Ovary (tissue), 9 donors: ENCODE measurements around the gene LRRC70. TPM values are rescaled to one million over a fixed set of nuclear protein-coding genes. Genes with fewer than 3 reads are reported as not detected.

Source experiments
- DNase-seq, 5 donors: peaks; one replicate each; pipeline ENCODE4 v3.0.0-alpha.2; 2019 to 2020
- H3K27ac ChIP-seq, 2 donors: fragments of 200-600 bp; one replicate each; pipeline versions ENCODE4 v1.5.1 to v1.8.0; 2019 to 2022
- H3K27me3 ChIP-seq: fragments of 200-600 bp; one replicate; pipeline ENCODE4 v1.8.0; 2022
- H3K36me3 ChIP-seq: fragments of 200-600 bp; sonication (generic); one replicate; pipeline ENCODE4 v1.5.1; 2019
- H3K4me1 ChIP-seq: one replicate; pipeline ENCODE4 v1.8.1; 2013; ENCODE audit warnings: mild to moderate bottlenecking, moderate library complexity; ENCODE audit not compliant: insufficient read depth
- H3K4me3 ChIP-seq: fragments of 200-600 bp; sonication (generic); one replicate; pipeline ENCODE4 v1.5.1; 2017
- H3K9me3 ChIP-seq, 2 donors: fragments of 200-600 bp in 1 of 2; sonication (generic) in 1 of 2; one replicate each; pipeline versions ENCODE4 v1.5.1 to v1.8.1; 2013 to 2019; ENCODE audit warnings: mild to moderate bottlenecking in 1 of 2, moderate library complexity in 1 of 2
- EP300 ChIP-seq: sonication (generic); formaldehyde crosslinking; IDR thresholded peaks from one replicate; pipeline ENCODE4 v1.6.1; 2017; ENCODE audit warnings: antibody characterized with exemption
- POLR2A ChIP-seq: fragments of 450-650 bp; IDR thresholded peaks from one replicate; pipeline ENCODE4 v1.6.1; 2017; ENCODE audit warnings: antibody characterized with exemption, mild to moderate bottlenecking, moderate library complexity
- WGBS, 3 donors: extraction: QIAGEN DNeasy Blood & Tissue Kit in 1 of 3; methylation state at CpG; one replicate each; pipeline versions ENCODE4 v1.1.5 to v1.1.7; 2013 to 2017; 5-methylcytosine and 5-hydroxymethylcytosine counted together
- intact Hi-C, 4 donors: fragments of 100-400 bp; cut with DNase I; formaldehyde crosslinking; loops; one replicate each; pipeline versions ENCODE4 v1.11.0 to v1.15.1; 2022 to 2023
- polyA plus RNA-seq, 2 donors: library from polyadenylated mRNA; stranded (reverse); fragments of 200-250 nt in 1 of 2; fragments of 350-450 nt in 1 of 2; fragmentation: Illumina TruSeq in 1 of 2; extraction: RNeasy Lipid Tissue Mini Kit (QIAGEN cat#74804) in 1 of 2; gene quantifications; one replicate each; pipeline ENCODE4 v1.2.3, GENCODE V29; 2013 to 2014
- total RNA-seq, 7 donors: library from RNA; depleted of rRNA in 2 of 7; stranded (reverse); fragments of >200 nt in 2 of 7; fragmentation: NEBNext Ultra II Directional in 3 of 7; extraction: Animal tissue kit (Norgen Biotek cat#: 25700) in 3 of 7; gene quantifications; one replicate each; pipeline versions ENCODE4 v1.1.0 to v1.2.4, GENCODE V29; 2016 to 2023
- TF ChIP-seq, protein P1 (sequence below), 3 donors: fragments of 450-650 bp in 2 of 3; fragments of 200-600 bp in 1 of 3; IDR thresholded peaks; one replicate each; pipeline versions ENCODE4 v1.5.1 to v1.8.0; 2016 to 2022; ENCODE audit warnings: antibody characterized with exemption in 3 of 3, mild to moderate bottlenecking in 1 of 3
- donor health status: DM: no; HTN: no; CAD: no; lungs with moderate emphysema.
- donor health status: DM: no; HTN: no; CAD: no.
- donor health status: Bipolar disorder and iron deficiency.
- donor health status: DM: yes; HTN: yes; CAD: no.
- donor health status: DM: no; HTN: no; CAD: no.
- donor health status: DM: yes; HTN: yes; CAD: no.

LRRC70 gene
- total and polyA plus RNA-seq, 9 donors, result 2.2 to 7.5 (median 3.3) TPM

DNA sequence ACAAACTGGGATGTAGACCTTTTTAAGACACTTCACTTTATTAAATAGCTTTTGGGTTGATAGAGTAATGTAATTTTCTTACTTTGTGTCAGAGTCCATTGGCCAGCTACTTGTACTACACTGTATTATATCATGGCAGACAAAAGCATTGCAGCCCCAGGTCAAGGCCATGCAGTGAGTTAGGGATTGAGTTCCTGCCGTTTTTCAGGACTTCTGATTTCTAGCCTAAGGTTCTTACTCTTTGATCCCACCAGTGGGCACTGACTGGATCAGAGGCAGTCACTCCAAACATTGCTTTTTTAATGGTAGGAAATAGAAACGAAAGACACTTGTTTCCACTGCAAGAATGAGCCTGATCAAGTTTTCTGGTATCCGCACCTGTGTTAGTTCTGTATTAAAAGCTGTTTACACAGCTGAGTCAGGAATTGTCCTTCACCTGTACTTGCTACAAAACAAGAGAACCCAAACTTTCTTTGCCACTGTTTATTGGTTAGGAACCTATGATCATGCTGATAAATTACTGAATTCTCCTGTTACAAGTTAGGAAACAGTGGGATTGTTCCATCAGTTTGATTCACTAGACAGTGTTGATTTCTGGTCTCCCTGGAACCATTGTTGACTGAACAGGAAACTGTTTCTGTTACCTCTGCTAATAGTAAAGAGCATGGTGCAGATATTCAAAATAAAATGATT lies 22.1 kb downstream of the LRRC70 start:
- H3K4me1 ChIP-seq, result no peaks in the 10 kb centered on the region
- no peaks in the 10 kb centered on the region for H3K27me3 ChIP-seq
- H3K36me3 ChIP-seq, result no peaks in the 10 kb centered on the region
- WGBS, 3 donors, result 55 to 69% (median 66%) methylated on average over 3 of the region's 3 CpGs
- intact Hi-C loops, result no loop called here
- no peaks in the 10 kb centered on the region for H3K9me3 ChIP-seq
- H3K27ac ChIP-seq, result no peak overlapping the region
- TF ChIP-seq EP300 (no peak), POLR2A (no peak)
- TF ChIP-seq, protein P1, sequence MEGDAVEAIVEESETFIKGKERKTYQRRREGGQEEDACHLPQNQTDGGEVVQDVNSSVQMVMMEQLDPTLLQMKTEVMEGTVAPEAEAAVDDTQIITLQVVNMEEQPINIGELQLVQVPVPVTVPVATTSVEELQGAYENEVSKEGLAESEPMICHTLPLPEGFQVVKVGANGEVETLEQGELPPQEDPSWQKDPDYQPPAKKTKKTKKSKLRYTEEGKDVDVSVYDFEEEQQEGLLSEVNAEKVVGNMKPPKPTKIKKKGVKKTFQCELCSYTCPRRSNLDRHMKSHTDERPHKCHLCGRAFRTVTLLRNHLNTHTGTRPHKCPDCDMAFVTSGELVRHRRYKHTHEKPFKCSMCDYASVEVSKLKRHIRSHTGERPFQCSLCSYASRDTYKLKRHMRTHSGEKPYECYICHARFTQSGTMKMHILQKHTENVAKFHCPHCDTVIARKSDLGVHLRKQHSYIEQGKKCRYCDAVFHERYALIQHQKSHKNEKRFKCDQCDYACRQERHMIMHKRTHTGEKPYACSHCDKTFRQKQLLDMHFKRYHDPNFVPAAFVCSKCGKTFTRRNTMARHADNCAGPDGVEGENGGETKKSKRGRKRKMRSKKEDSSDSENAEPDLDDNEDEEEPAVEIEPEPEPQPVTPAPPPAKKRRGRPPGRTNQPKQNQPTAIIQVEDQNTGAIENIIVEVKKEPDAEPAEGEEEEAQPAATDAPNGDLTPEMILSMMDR (IDR thresholded peaks at IDR 0.05), result no peak
- no peak for DNase-seq
- H3K4me3 ChIP-seq, result no peak overlapping the region

DNA sequence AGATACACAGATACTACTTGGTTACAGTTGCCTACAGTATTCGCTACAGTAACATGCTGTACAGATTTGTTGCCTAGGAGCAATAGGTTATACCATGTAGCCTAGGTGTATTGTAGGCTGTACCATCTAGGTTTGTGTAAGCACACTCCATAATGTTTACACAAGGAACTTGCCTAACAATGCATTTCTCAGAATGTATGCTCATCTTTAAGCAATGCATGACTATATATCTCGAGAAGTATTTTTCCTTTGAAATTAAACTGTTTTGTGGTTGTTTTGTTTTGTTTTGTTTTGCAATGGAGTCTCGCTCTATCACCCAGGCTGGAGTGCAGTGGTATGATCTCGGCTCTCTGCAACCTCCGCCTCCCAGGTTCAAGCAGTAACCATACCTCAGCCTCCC lies 25.3 kb downstream of the LRRC70 start:
- no peaks in the 10 kb centered on the region for H3K9me3 ChIP-seq

DNA sequence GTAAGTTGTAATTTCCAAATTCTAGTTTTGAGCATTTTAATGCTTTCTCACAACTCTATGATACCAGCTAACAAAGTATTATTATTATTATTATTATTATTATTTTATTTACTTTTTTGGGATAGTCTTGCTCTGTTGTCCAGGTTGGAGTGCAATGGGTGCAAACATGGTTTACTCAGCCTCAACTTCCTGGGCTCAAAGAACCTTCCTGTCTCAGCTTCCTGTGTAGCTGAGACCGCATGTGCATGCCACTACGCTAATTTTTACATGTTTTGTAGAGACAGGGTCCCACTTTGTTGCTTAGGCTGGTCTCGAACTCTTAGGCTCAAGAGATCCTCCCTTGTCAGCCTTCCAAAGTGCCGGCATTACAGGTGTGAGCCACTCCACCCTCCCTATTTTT lies 27.0 kb downstream of the LRRC70 start:
- DNase-seq, result no peak
- Histone ChIP-seq H3K27ac (no peak overlapping the region), H3K36me3 (no peaks in the 10 kb centered on the region), H3K4me3 (no peak overlapping the region), H3K27me3 (no peaks in the 10 kb centered on the region), H3K9me3 (no peaks in the 10 kb centered on the region), H3K4me1 (no peaks in the 10 kb centered on the region)
- TF ChIP-seq, protein P1 (IDR thresholded peaks at IDR 0.05), result no peak
- TF ChIP-seq POLR2A (no peak), EP300 (no peak)
- intact Hi-C loops, result no loop called here
- 95 to 99% (median 97%) methylated on average over 4 of the region's 4 CpGs for WGBS, 3 donors

More for the DNA sequence above, 25.3 kb downstream of the LRRC70 start:
- DNase-seq, result no peak
- Histone ChIP-seq H3K27ac (no peak overlapping the region), H3K27me3 (no peaks in the 10 kb centered on the region), H3K4me1 (no peaks in the 10 kb centered on the region), H3K36me3 (no peaks in the 10 kb centered on the region), H3K4me3 (no peak overlapping the region)
- intact Hi-C loops, result no loop called here
- no peak for TF ChIP-seq POLR2A
- TF ChIP-seq, protein P1 (IDR thresholded peaks at IDR 0.05), result no peak
- no peak for TF ChIP-seq EP300
- 97 to 100% (median 99%) methylated on average over 5 of the region's 5 CpGs for WGBS, 3 donors

DNA sequence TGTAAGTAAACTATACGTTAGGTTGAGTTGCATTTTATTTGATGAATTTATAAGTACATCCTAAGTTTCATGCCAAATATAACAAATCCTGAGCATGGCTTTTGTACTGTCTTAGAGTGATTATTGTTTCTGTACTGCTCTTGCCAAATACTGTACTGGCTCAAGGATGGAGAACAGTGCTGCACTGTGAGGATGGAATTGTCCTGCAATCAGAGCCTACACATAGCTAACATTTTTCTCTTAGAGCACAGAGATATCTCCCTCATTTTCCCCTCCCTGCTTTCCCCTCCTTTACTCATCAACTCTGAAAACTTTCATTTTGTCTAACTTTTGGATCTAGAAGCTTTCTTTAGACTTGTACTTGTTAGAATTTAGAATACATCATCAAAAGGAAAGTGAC lies 28.3 kb downstream of the LRRC70 start:
- no peaks in the 10 kb centered on the region for H3K9me3 ChIP-seq
- WGBS, 3 donors, result 15 to 22% (median 16%) methylated on average over 1 of the region's 1 CpG
- intact Hi-C loops, result no loop called here
- no peaks in the 10 kb centered on the region for H3K4me1 ChIP-seq
- H3K27me3 ChIP-seq, result no peaks in the 10 kb centered on the region
- DNase-seq, result no peak
- H3K4me3 ChIP-seq, result no peak overlapping the region
- H3K27ac ChIP-seq, result no peak overlapping the region
- no peaks in the 10 kb centered on the region for H3K36me3 ChIP-seq
- TF ChIP-seq, protein P1 (IDR thresholded peaks at IDR 0.05), result no peak
- TF ChIP-seq POLR2A (no peak), EP300 (no peak)
